ENCODE measurements around the gene OSBPL10. TPM values are rescaled to one million over a fixed set of nuclear protein-coding genes. Genes with fewer than 3 reads are reported as not detected.

OSBPL10 gene
- total and polyA plus RNA-seq, 5 donors from 2014 or later, result 0.14 to 1.8 (median 0.21) TPM; not detected in 2

- ATAC-seq (ENCODE audit: low read depth in 2 of 2), result no peak
- H3K9me3 ChIP-seq (ENCODE audit: control insufficient read depth in 2 of 2, low read length in 2 of 2), result no peaks in the 10 kb centered on the region
- H3K36me3 Mint-ChIP-seq, result no peaks in the 10 kb centered on the region
- no peak for DNase-seq
- H3K27me3 ChIP-seq (ENCODE audit: control insufficient read depth, insufficient read depth, low read length), result no peaks in the 10 kb centered on the region
- no peaks in the 10 kb centered on the region for H3K4me1 Mint-ChIP-seq
- no peaks in the 10 kb centered on the region for H3K36me3 ChIP-seq (ENCODE audit: control insufficient read depth, insufficient read depth, low read length)
- H3K27ac ChIP-seq (ENCODE audit: insufficient read depth, low read length, poor library complexity, severe bottlenecking), result no peak overlapping the region
- H3K4me3 ChIP-seq (ENCODE audit: low read depth, low read length), result no peak overlapping the region
- H3K4me1 ChIP-seq (ENCODE audit: control insufficient read depth, insufficient read depth, low read length, poor library complexity, severe bottlenecking), result no peaks in the 10 kb centered on the region
- peaks cover 0 to 2% (median 0%) of the 10 kb centered on the region in 7 donors for H3K9me3 Mint-ChIP-seq
- H3K27me3 Mint-ChIP-seq, result peaks cover 4% of the 10 kb centered on the region
- no peak overlapping the region for H3K4me3 Mint-ChIP-seq
- H3K27ac Mint-ChIP-seq, result no peak overlapping the region
Measured at GRCh38 chr3:31800436-31800835, 180.6 kb downstream of the OSBPL10 start.

GRCh38 chr3:31798840-31799239 is 182.2 kb downstream of the OSBPL10 start:
- no peaks in the 10 kb centered on the region for H3K36me3 ChIP-seq (ENCODE audit: control insufficient read depth, insufficient read depth, low read length)
- peaks cover 4% of the 10 kb centered on the region for H3K27me3 Mint-ChIP-seq
- H3K4me1 Mint-ChIP-seq, result no peaks in the 10 kb centered on the region
- no peak overlapping the region for H3K27ac Mint-ChIP-seq
- ATAC-seq (ENCODE audit: low read depth in 2 of 2) (no peak), DNase-seq (no peak)
- H3K4me3 ChIP-seq (ENCODE audit: low read depth, low read length), result no peak overlapping the region
- no peaks in the 10 kb centered on the region for H3K9me3 ChIP-seq (ENCODE audit: control insufficient read depth in 2 of 2, low read length in 2 of 2)
- H3K9me3 Mint-ChIP-seq, result peaks cover 0 to 2% (median 0%) of the 10 kb centered on the region in 7 donors
- no peaks in the 10 kb centered on the region for H3K36me3 Mint-ChIP-seq
- H3K27me3 ChIP-seq (ENCODE audit: control insufficient read depth, insufficient read depth, low read length), result no peaks in the 10 kb centered on the region
- no peaks in the 10 kb centered on the region for H3K4me1 ChIP-seq (ENCODE audit: control insufficient read depth, insufficient read depth, low read length, poor library complexity, severe bottlenecking)
- H3K27ac ChIP-seq (ENCODE audit: insufficient read depth, low read length, poor library complexity, severe bottlenecking), result no peak overlapping the region
- H3K4me3 Mint-ChIP-seq, result no peak overlapping the region

- H3K9me3 Mint-ChIP-seq, result peaks cover 0 to 3% (median 0%) of the 10 kb centered on the region in 7 donors
- ATAC-seq (ENCODE audit: low read depth in 2 of 2) (no peak), DNase-seq (no peak)
- H3K27me3 Mint-ChIP-seq, result peaks cover 7% of the 10 kb centered on the region
- H3K27ac Mint-ChIP-seq, result no peak overlapping the region
- H3K4me3 ChIP-seq (ENCODE audit: low read depth, low read length), result no peak overlapping the region
- no peaks in the 10 kb centered on the region for H3K4me1 Mint-ChIP-seq
- no peak overlapping the region for H3K4me3 Mint-ChIP-seq
- no peak overlapping the region for H3K27ac ChIP-seq (ENCODE audit: insufficient read depth, low read length, poor library complexity, severe bottlenecking)
- no peaks in the 10 kb centered on the region for H3K4me1 ChIP-seq (ENCODE audit: control insufficient read depth, insufficient read depth, low read length, poor library complexity, severe bottlenecking)
- no peaks in the 10 kb centered on the region for H3K9me3 ChIP-seq (ENCODE audit: control insufficient read depth in 2 of 2, low read length in 2 of 2)
- no peaks in the 10 kb centered on the region for H3K36me3 ChIP-seq (ENCODE audit: control insufficient read depth, insufficient read depth, low read length)
- H3K27me3 ChIP-seq (ENCODE audit: control insufficient read depth, insufficient read depth, low read length), result no peaks in the 10 kb centered on the region
- H3K36me3 Mint-ChIP-seq, result no peaks in the 10 kb centered on the region
Measured at GRCh38 chr3:31793821-31794220, 187.2 kb downstream of the OSBPL10 start.

GRCh38 chr3:31791090-31791430 is 190.0 kb downstream of the OSBPL10 start:
- peaks cover 0 to 4% (median 0%) of the 10 kb centered on the region in 7 donors for H3K9me3 Mint-ChIP-seq
- peaks cover 8% of the 10 kb centered on the region for H3K27me3 Mint-ChIP-seq
- Histone ChIP-seq H3K4me1 (ENCODE audit: control insufficient read depth, insufficient read depth, low read length, poor library complexity, severe bottlenecking) (no peaks in the 10 kb centered on the region), H3K27me3 (ENCODE audit: control insufficient read depth, insufficient read depth, low read length) (no peaks in the 10 kb centered on the region), H3K36me3 (ENCODE audit: control insufficient read depth, insufficient read depth, low read length) (no peaks in the 10 kb centered on the region), H3K27ac (ENCODE audit: insufficient read depth, low read length, poor library complexity, severe bottlenecking) (no peak overlapping the region), H3K4me3 (ENCODE audit: low read depth, low read length) (no peak overlapping the region), H3K9me3 (ENCODE audit: control insufficient read depth in 2 of 2, low read length in 2 of 2) (no peaks in the 10 kb centered on the region)
- H3K27ac Mint-ChIP-seq, result no peak overlapping the region
- ATAC-seq (ENCODE audit: low read depth in 2 of 2) (no peak), DNase-seq (no peak)
- no peak overlapping the region for H3K4me3 Mint-ChIP-seq
- no peaks in the 10 kb centered on the region for H3K36me3 Mint-ChIP-seq
- H3K4me1 Mint-ChIP-seq, result no peaks in the 10 kb centered on the region

GRCh38 chr3:31790193-31791089 is 190.6 kb downstream of the OSBPL10 start:
- H3K9me3 ChIP-seq (ENCODE audit: control insufficient read depth in 2 of 2, low read length in 2 of 2), result no peaks in the 10 kb centered on the region
- no peaks in the 10 kb centered on the region for H3K36me3 ChIP-seq (ENCODE audit: control insufficient read depth, insufficient read depth, low read length)
- ATAC-seq (ENCODE audit: low read depth in 2 of 2) (no peak), DNase-seq (no peak)
- no peaks in the 10 kb centered on the region for H3K36me3 Mint-ChIP-seq
- peaks cover 0 to 4% (median 0%) of the 10 kb centered on the region in 7 donors for H3K9me3 Mint-ChIP-seq
- H3K27me3 Mint-ChIP-seq, result peaks cover 10% of the 10 kb centered on the region
- H3K27ac ChIP-seq (ENCODE audit: insufficient read depth, low read length, poor library complexity, severe bottlenecking), result no peak overlapping the region
- H3K4me3 ChIP-seq (ENCODE audit: low read depth, low read length), result no peak overlapping the region
- H3K27me3 ChIP-seq (ENCODE audit: control insufficient read depth, insufficient read depth, low read length), result no peaks in the 10 kb centered on the region
- no peak overlapping the region for H3K27ac Mint-ChIP-seq
- H3K4me1 Mint-ChIP-seq, result no peaks in the 10 kb centered on the region
- H3K4me1 ChIP-seq (ENCODE audit: control insufficient read depth, insufficient read depth, low read length, poor library complexity, severe bottlenecking), result no peaks in the 10 kb centered on the region
- H3K4me3 Mint-ChIP-seq, result no peak overlapping the region

- H3K36me3 Mint-ChIP-seq, result no peaks in the 10 kb centered on the region
- H3K4me1 ChIP-seq (ENCODE audit: control insufficient read depth, insufficient read depth, low read length, poor library complexity, severe bottlenecking), result no peaks in the 10 kb centered on the region
- ATAC-seq (ENCODE audit: low read depth in 2 of 2), result no peak
- no peaks in the 10 kb centered on the region for H3K36me3 ChIP-seq (ENCODE audit: control insufficient read depth, insufficient read depth, low read length)
- H3K4me3 Mint-ChIP-seq, result no peak overlapping the region
- no peaks in the 10 kb centered on the region for H3K27me3 ChIP-seq (ENCODE audit: control insufficient read depth, insufficient read depth, low read length)
- H3K9me3 ChIP-seq (ENCODE audit: control insufficient read depth in 2 of 2, low read length in 2 of 2), result no peaks in the 10 kb centered on the region
- peaks cover 0 to 4% (median 0%) of the 10 kb centered on the region in 7 donors for H3K9me3 Mint-ChIP-seq
- no peak overlapping the region for H3K27ac Mint-ChIP-seq
- no peaks in the 10 kb centered on the region for H3K4me1 Mint-ChIP-seq
- DNase-seq, result no peak
- H3K27ac ChIP-seq (ENCODE audit: insufficient read depth, low read length, poor library complexity, severe bottlenecking), result no peak overlapping the region
- peaks cover 15% of the 10 kb centered on the region for H3K27me3 Mint-ChIP-seq
- H3K4me3 ChIP-seq (ENCODE audit: low read depth, low read length), result no peak overlapping the region
Measured at GRCh38 chr3:31789429-31789828, 191.6 kb downstream of the OSBPL10 start.

- H3K4me3 Mint-ChIP-seq, result no peak overlapping the region
- ATAC-seq (ENCODE audit: low read depth in 2 of 2) (no peak), DNase-seq (no peak)
- Histone ChIP-seq H3K27me3 (ENCODE audit: control insufficient read depth, insufficient read depth, low read length) (no peaks in the 10 kb centered on the region), H3K4me3 (ENCODE audit: low read depth, low read length) (no peak overlapping the region), H3K4me1 (ENCODE audit: control insufficient read depth, insufficient read depth, low read length, poor library complexity, severe bottlenecking) (no peaks in the 10 kb centered on the region), H3K27ac (ENCODE audit: insufficient read depth, low read length, poor library complexity, severe bottlenecking) (no peak overlapping the region), H3K9me3 (ENCODE audit: control insufficient read depth in 2 of 2, low read length in 2 of 2) (no peaks in the 10 kb centered on the region), H3K36me3 (ENCODE audit: control insufficient read depth, insufficient read depth, low read length) (no peaks in the 10 kb centered on the region)
- peaks cover 0 to 4% (median 0%) of the 10 kb centered on the region in 7 donors for H3K9me3 Mint-ChIP-seq
- H3K27ac Mint-ChIP-seq, result no peak overlapping the region
- H3K4me1 Mint-ChIP-seq, result no peaks in the 10 kb centered on the region
- no peaks in the 10 kb centered on the region for H3K36me3 Mint-ChIP-seq
- peaks cover 25% of the 10 kb centered on the region for H3K27me3 Mint-ChIP-seq
Measured at GRCh38 chr3:31785734-31786133, 195.3 kb downstream of the OSBPL10 start.

- H3K4me3 ChIP-seq (ENCODE audit: low read depth, low read length), result no peak overlapping the region
- no peaks in the 10 kb centered on the region for H3K9me3 ChIP-seq (ENCODE audit: control insufficient read depth in 2 of 2, low read length in 2 of 2)
- Mint-ChIP-seq H3K36me3 (no peaks in the 10 kb centered on the region), H3K27me3 (peaks cover 29% of the 10 kb centered on the region), H3K4me1 (no peaks in the 10 kb centered on the region), H3K9me3 (peaks cover 0 to 4% (median 0%) of the 10 kb centered on the region in 7 donors), H3K4me3 (no peak overlapping the region), H3K27ac (no peak overlapping the region)
- ATAC-seq (ENCODE audit: low read depth in 2 of 2) (no peak), DNase-seq (no peak)
- H3K36me3 ChIP-seq (ENCODE audit: control insufficient read depth, insufficient read depth, low read length), result no peaks in the 10 kb centered on the region
- H3K4me1 ChIP-seq (ENCODE audit: control insufficient read depth, insufficient read depth, low read length, poor library complexity, severe bottlenecking), result no peaks in the 10 kb centered on the region
- no peak overlapping the region for H3K27ac ChIP-seq (ENCODE audit: insufficient read depth, low read length, poor library complexity, severe bottlenecking)
- H3K27me3 ChIP-seq (ENCODE audit: control insufficient read depth, insufficient read depth, low read length), result no peaks in the 10 kb centered on the region
Measured at GRCh38 chr3:31785286-31785685, 195.8 kb downstream of the OSBPL10 start.

Data from CD4-positive, CD25-positive, alpha-beta regulatory T cell (primary cell).